Osteocyte (in vitro differentiated cells): ENCODE results near the gene TMA7B. TPM values are rescaled to one million over a fixed set of nuclear protein-coding genes. Genes with fewer than 3 reads are reported as not detected.
"Not testable (repeated sequence)": the region's sequence is repeated elsewhere in the genome, so short reads cannot be mapped to it uniquely, and the experiment has no call there.

Experiments used
- DNase-seq: peaks from one replicate; pipeline ENCODE4 v3.0.0; 2021; ENCODE audit warnings: mixed read lengths; ENCODE audit not compliant: unreplicated experiment; ENCODE audit errors: extremely low spot score
- H3K27ac Mint-ChIP-seq: one replicate; pipeline ENCODE4 v1.8.0; 2021; ENCODE audit warnings: mild to moderate bottlenecking, mixed read lengths; ENCODE audit not compliant: unreplicated experiment
- H3K27me3 Mint-ChIP-seq: one replicate; pipeline ENCODE4 v1.8.0; 2021; ENCODE audit warnings: mixed read lengths; ENCODE audit not compliant: unreplicated experiment
- H3K36me3 Mint-ChIP-seq: one replicate; pipeline ENCODE4 v1.8.0; 2021; ENCODE audit warnings: mixed read lengths; ENCODE audit not compliant: unreplicated experiment
- H3K4me1 Mint-ChIP-seq: one replicate; pipeline ENCODE4 v1.8.0; 2021; ENCODE audit warnings: mixed read lengths; ENCODE audit not compliant: unreplicated experiment
- H3K4me3 Mint-ChIP-seq: one replicate; pipeline ENCODE4 v1.8.0; 2021; ENCODE audit warnings: mild to moderate bottlenecking, moderate library complexity, mixed read lengths; ENCODE audit not compliant: unreplicated experiment
- H3K9me3 Mint-ChIP-seq: one replicate; pipeline ENCODE4 v1.8.0; 2021; ENCODE audit warnings: mixed read lengths; ENCODE audit not compliant: unreplicated experiment
- CTCF ChIP-seq: fragments of 200-600 bp; sonication (generic); IDR thresholded peaks from 2 replicates; pipeline ENCODE4 v1.5.0; 2021; ENCODE audit warnings: antibody characterized with exemption, mild to moderate bottlenecking, moderate library complexity
- total RNA-seq: library from RNA; stranded (reverse); gene quantifications from 2 replicates; pipeline ENCODE4 v1.2.1, GENCODE V29; 2021

The TMA7B gene
- total RNA-seq, 1 donor from 2014 or later: not detected

GRCh38 chr22:39991159-39991860, 31.1 kb downstream of the TMA7B start:
- no peak for DNase-seq
- H3K4me1 Mint-ChIP-seq: no peaks in the 10 kb centered on the region
- H3K4me3 Mint-ChIP-seq: no peak overlapping the region
- no peak overlapping the region for H3K27ac Mint-ChIP-seq
- peaks cover 19% of the 10 kb centered on the region for H3K27me3 Mint-ChIP-seq
- H3K36me3 Mint-ChIP-seq: no peaks in the 10 kb centered on the region
- no peaks in the 10 kb centered on the region for H3K9me3 Mint-ChIP-seq
- no peak for TF ChIP-seq CTCF

GRCh38 chr22:39992088-39992826, 32.1 kb downstream of the TMA7B start:
- peaks cover 3% of the 10 kb centered on the region for H3K4me1 Mint-ChIP-seq
- no peak overlapping the region for H3K27ac Mint-ChIP-seq
- no peaks in the 10 kb centered on the region for H3K36me3 Mint-ChIP-seq
- no peak for TF ChIP-seq CTCF
- H3K27me3 Mint-ChIP-seq: peaks cover 22% of the 10 kb centered on the region
- DNase-seq: no peak
- no peaks in the 10 kb centered on the region for H3K9me3 Mint-ChIP-seq
- no peak overlapping the region for H3K4me3 Mint-ChIP-seq

- not testable (repeated sequence) for H3K36me3 Mint-ChIP-seq, H3K9me3 Mint-ChIP-seq, H3K27ac Mint-ChIP-seq, H3K4me3 Mint-ChIP-seq, DNase-seq, H3K4me1 Mint-ChIP-seq
- peaks cover 25% of the 10 kb centered on the region for H3K27me3 Mint-ChIP-seq
These were observed 32.7 kb downstream of the TMA7B start for GRCh38 chr22:39992894-39993293.

- H3K9me3 Mint-ChIP-seq: no peaks in the 10 kb centered on the region
- peaks cover 16% of the 10 kb centered on the region for H3K27me3 Mint-ChIP-seq
- H3K27ac Mint-ChIP-seq: no peak overlapping the region
- H3K4me3 Mint-ChIP-seq: no peak overlapping the region
- no peaks in the 10 kb centered on the region for H3K36me3 Mint-ChIP-seq
- no peak for TF ChIP-seq CTCF
- peaks cover 15% of the 10 kb centered on the region for H3K4me1 Mint-ChIP-seq
- DNase-seq: no peak
These were observed 33.9 kb downstream of the TMA7B start for GRCh38 chr22:39994041-39994565.

GRCh38 chr22:39994566-39995392, 34.6 kb downstream of the TMA7B start, which contains the start of gene FAM83F:
Gene FAM83F, plus strand, starts transcription at chr22:39994954. Its CDS starts 89 bp downstream, at chr22:39995043.
- H3K4me1 Mint-ChIP-seq: peaks cover 15% of the 10 kb centered on the region
- H3K27me3 Mint-ChIP-seq: peaks cover 12% of the 10 kb centered on the region
- DNase-seq: no peak
- TF ChIP-seq CTCF: no peak
- H3K36me3 Mint-ChIP-seq: no peaks in the 10 kb centered on the region
- no peaks in the 10 kb centered on the region for H3K9me3 Mint-ChIP-seq
- no peak within 1 kb of the TSS for H3K27ac Mint-ChIP-seq
- no peak within 1 kb of the TSS for H3K4me3 Mint-ChIP-seq
